Ovary (tissue), 9 donors: Measurements from ENCODE around the gene FAT1. TPM values are rescaled to one million over a fixed set of nuclear protein-coding genes. Genes with fewer than 3 reads are reported as not detected.

Experiments used
- DNase-seq, 5 donors: peaks; one replicate each; pipeline ENCODE4 v3.0.0-alpha.2; 2019 to 2020
- H3K27ac ChIP-seq, 2 donors: fragments of 200-600 bp; one replicate each; pipeline versions ENCODE4 v1.5.1 to v1.8.0; 2019 to 2022
- H3K27me3 ChIP-seq: fragments of 200-600 bp; one replicate; pipeline ENCODE4 v1.8.0; 2022
- H3K36me3 ChIP-seq: fragments of 200-600 bp; sonication (generic); one replicate; pipeline ENCODE4 v1.5.1; 2019
- H3K4me1 ChIP-seq: one replicate; pipeline ENCODE4 v1.8.1; 2013; ENCODE audit warnings: mild to moderate bottlenecking, moderate library complexity; ENCODE audit not compliant: insufficient read depth
- H3K4me3 ChIP-seq: fragments of 200-600 bp; sonication (generic); one replicate; pipeline ENCODE4 v1.5.1; 2017
- H3K9me3 ChIP-seq, 2 donors: fragments of 200-600 bp in 1 of 2; sonication (generic) in 1 of 2; one replicate each; pipeline versions ENCODE4 v1.5.1 to v1.8.1; 2013 to 2019; ENCODE audit warnings: mild to moderate bottlenecking in 1 of 2, moderate library complexity in 1 of 2
- EP300 ChIP-seq: sonication (generic); formaldehyde crosslinking; IDR thresholded peaks from one replicate; pipeline ENCODE4 v1.6.1; 2017; ENCODE audit warnings: antibody characterized with exemption
- POLR2A ChIP-seq: fragments of 450-650 bp; IDR thresholded peaks from one replicate; pipeline ENCODE4 v1.6.1; 2017; ENCODE audit warnings: antibody characterized with exemption, mild to moderate bottlenecking, moderate library complexity
- WGBS, 3 donors: extraction: QIAGEN DNeasy Blood & Tissue Kit in 1 of 3; methylation state at CpG; one replicate each; pipeline versions ENCODE4 v1.1.5 to v1.1.7; 2013 to 2017; 5-methylcytosine and 5-hydroxymethylcytosine counted together
- intact Hi-C, 4 donors: fragments of 100-400 bp; cut with DNase I; formaldehyde crosslinking; loops; one replicate each; pipeline versions ENCODE4 v1.11.0 to v1.15.1; 2022 to 2023
- polyA plus RNA-seq, 2 donors: library from polyadenylated mRNA; stranded (reverse); fragments of 200-250 nt in 1 of 2; fragments of 350-450 nt in 1 of 2; fragmentation: Illumina TruSeq in 1 of 2; extraction: RNeasy Lipid Tissue Mini Kit (QIAGEN cat#74804) in 1 of 2; gene quantifications; one replicate each; pipeline ENCODE4 v1.2.3, GENCODE V29; 2013 to 2014
- total RNA-seq, 7 donors: library from RNA; depleted of rRNA in 2 of 7; stranded (reverse); fragments of >200 nt in 2 of 7; fragmentation: NEBNext Ultra II Directional in 3 of 7; extraction: Animal tissue kit (Norgen Biotek cat#: 25700) in 3 of 7; gene quantifications; one replicate each; pipeline versions ENCODE4 v1.1.0 to v1.2.4, GENCODE V29; 2016 to 2023
- TF ChIP-seq, protein P1 (sequence below), 3 donors: fragments of 450-650 bp in 2 of 3; fragments of 200-600 bp in 1 of 3; IDR thresholded peaks; one replicate each; pipeline versions ENCODE4 v1.5.1 to v1.8.0; 2016 to 2022; ENCODE audit warnings: antibody characterized with exemption in 3 of 3, mild to moderate bottlenecking in 1 of 3
- donor health status: DM: no; HTN: no; CAD: no; lungs with moderate emphysema.
- donor health status: DM: no; HTN: no; CAD: no.
- donor health status: Bipolar disorder and iron deficiency.
- donor health status: DM: yes; HTN: yes; CAD: no.
- donor health status: DM: no; HTN: no; CAD: no.
- donor health status: DM: yes; HTN: yes; CAD: no.

Gene FAT1
- total and polyA plus RNA-seq, 9 donors = 20.5 to 78.6 (median 46.6) TPM

- 5 to 9% (median 7%) methylated on average over 23 of the region's 23 CpGs for WGBS, 3 donors
- Histone ChIP-seq H3K36me3 (no peaks in the 10 kb centered on the region), H3K27me3 (no peaks in the 10 kb centered on the region), H3K4me1 (no peaks in the 10 kb centered on the region), H3K9me3 (no peaks in the 10 kb centered on the region), H3K27ac (no peak overlapping the region), H3K4me3 (no peak overlapping the region)
- DNase-seq = no peak
- intact Hi-C loops = no loop called here
- no peak for TF ChIP-seq POLR2A
- TF ChIP-seq, protein P1, sequence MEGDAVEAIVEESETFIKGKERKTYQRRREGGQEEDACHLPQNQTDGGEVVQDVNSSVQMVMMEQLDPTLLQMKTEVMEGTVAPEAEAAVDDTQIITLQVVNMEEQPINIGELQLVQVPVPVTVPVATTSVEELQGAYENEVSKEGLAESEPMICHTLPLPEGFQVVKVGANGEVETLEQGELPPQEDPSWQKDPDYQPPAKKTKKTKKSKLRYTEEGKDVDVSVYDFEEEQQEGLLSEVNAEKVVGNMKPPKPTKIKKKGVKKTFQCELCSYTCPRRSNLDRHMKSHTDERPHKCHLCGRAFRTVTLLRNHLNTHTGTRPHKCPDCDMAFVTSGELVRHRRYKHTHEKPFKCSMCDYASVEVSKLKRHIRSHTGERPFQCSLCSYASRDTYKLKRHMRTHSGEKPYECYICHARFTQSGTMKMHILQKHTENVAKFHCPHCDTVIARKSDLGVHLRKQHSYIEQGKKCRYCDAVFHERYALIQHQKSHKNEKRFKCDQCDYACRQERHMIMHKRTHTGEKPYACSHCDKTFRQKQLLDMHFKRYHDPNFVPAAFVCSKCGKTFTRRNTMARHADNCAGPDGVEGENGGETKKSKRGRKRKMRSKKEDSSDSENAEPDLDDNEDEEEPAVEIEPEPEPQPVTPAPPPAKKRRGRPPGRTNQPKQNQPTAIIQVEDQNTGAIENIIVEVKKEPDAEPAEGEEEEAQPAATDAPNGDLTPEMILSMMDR (IDR thresholded peaks at IDR 0.05) = no peak
- TF ChIP-seq EP300 = no peak
Observed at GRCh38 chr4:186570193-186570996, 153.3 kb downstream of the FAT1 start.

- H3K27ac ChIP-seq = no peak overlapping the region
- TF ChIP-seq EP300 (no peak), POLR2A (no peak)
- TF ChIP-seq, protein P1 (IDR thresholded peaks at IDR 0.05) = no peak
- H3K4me1 ChIP-seq = no peaks in the 10 kb centered on the region
- H3K4me3 ChIP-seq = no peak overlapping the region
- H3K9me3 ChIP-seq = no peaks in the 10 kb centered on the region
- H3K36me3 ChIP-seq = no peaks in the 10 kb centered on the region
- WGBS, 3 donors = 19 to 30% (median 20%) methylated on average over 10 of the region's 10 CpGs
- no peaks in the 10 kb centered on the region for H3K27me3 ChIP-seq
- intact Hi-C loops = loop anchor here in 1 of 4 donors (10.0 kb wide), 1 partner anchor 265 kb away; no protein-coding TSS in a partner anchor
- DNase-seq = no peak
Observed at GRCh38 chr4:186569533-186570192, 154.0 kb downstream of the FAT1 start.

GRCh38 chr4:186566068-186566467, 157.6 kb downstream of the FAT1 start:
- H3K27me3 ChIP-seq = no peaks in the 10 kb centered on the region
- no peak for DNase-seq
- TF ChIP-seq EP300 = no peak
- TF ChIP-seq POLR2A = no peak
- TF ChIP-seq, protein P1 (IDR thresholded peaks at IDR 0.05) = no peak
- H3K9me3 ChIP-seq = no peaks in the 10 kb centered on the region
- H3K4me1 ChIP-seq = no peaks in the 10 kb centered on the region
- no peaks in the 10 kb centered on the region for H3K36me3 ChIP-seq
- WGBS, 3 donors = 80 to 84% (median 80%) methylated on average over 7 of the region's 7 CpGs
- intact Hi-C loops = loop anchor here in 1 of 4 donors (10.0 kb wide), 1 partner anchor 261 kb away; no protein-coding TSS in a partner anchor
- H3K4me3 ChIP-seq = no peak overlapping the region
- H3K27ac ChIP-seq = no peak overlapping the region

DNA sequence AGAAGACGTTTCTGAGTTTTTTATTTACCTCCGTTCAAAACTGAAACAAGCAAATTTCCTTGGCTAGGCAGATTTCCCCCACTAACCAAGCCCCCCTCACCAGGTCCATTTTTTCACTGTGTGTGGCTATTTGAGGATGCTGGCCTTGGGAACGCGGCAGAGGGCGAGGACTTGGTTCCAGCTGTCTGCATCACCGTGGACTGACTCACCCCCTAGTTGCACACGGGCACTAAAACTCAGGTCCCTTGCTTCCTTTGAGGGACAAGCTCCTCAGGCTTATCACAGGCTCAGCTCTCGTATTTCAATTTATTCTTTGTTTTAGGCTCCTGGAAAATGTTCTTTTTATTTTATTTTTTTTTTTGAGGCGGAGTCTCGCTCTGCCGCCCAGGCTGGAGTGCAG, 159.9 kb downstream of the FAT1 start:
- TF ChIP-seq, protein P1 (IDR thresholded peaks at IDR 0.05) = no peak
- no peak for TF ChIP-seq POLR2A
- no peak for TF ChIP-seq EP300
- Histone ChIP-seq H3K27me3 (no peaks in the 10 kb centered on the region), H3K4me3 (no peak overlapping the region), H3K36me3 (no peaks in the 10 kb centered on the region), H3K9me3 (no peaks in the 10 kb centered on the region), H3K27ac (no peak overlapping the region), H3K4me1 (no peaks in the 10 kb centered on the region)
- WGBS, 3 donors = 34 to 61% (median 38%) methylated on average over 11 of the region's 11 CpGs
- intact Hi-C loops = loop anchor here in 1 of 4 donors (10.0 kb wide), 1 partner anchor 259 kb away; no protein-coding TSS in a partner anchor
- DNase-seq = no peak
